Measurements from ENCODE around the gene AZIN2.

DNA sequence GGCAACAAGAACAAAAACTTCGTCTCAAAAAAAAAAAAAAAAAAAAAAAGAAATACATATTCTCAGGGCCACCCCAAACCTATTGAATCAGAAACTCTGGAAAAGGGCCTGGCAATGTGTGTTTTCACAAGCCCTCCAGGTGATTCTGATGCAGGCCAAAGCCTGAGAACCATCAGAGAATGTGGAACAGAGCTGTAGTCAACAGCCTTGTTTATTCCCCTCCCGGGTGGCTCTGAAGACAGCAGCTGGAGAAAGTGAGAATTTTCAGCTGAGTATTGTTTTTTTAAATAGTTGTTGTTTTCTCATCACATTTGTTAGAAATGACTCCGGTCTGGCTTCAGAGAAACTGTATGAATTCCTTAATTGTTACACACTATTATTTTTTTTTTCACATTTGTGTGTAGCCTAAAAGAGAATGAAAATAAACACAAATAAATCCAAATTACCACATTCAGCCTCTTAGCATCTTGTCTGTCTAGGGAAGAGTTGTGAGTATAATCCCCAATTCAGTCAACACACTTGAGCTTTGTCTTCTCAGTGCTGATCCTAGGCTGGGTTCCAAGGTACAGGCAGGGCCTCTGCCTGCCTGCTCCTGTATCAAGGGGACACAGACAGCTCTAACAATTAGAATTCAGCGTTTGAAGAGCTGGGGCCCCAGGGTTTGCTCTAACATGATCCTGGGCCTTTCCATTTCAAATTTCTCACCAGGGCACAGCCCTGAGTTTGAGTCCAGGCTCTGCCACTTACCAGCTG is 6.6 kb upstream of the AZIN2 start:
- no peak for TF ChIP-seq NFRKB (IDR thresholded peaks at IDR 0.05)
- no peak for TF ChIP-seq SP1 (IDR thresholded peaks at IDR 0.05)
- TF ChIP-seq FOXA1 (IDR thresholded peaks at IDR 0.05): no peak
- TF ChIP-seq L3MBTL2 (conservative IDR thresholded peaks at IDR 0.05): no peak
- no peak for TF ChIP-seq HDGF (IDR thresholded peaks at IDR 0.05; ENCODE audit: borderline replicate concordance)
- TF ChIP-seq ARNT (IDR thresholded peaks at IDR 0.05): no peak
- TF ChIP-seq FOXM1 (IDR thresholded peaks at IDR 0.05; ENCODE audit: borderline replicate concordance): no peak
- no peak for TF ChIP-seq ZNF384 (IDR thresholded peaks at IDR 0.05)
- TF ChIP-seq SUZ12 (IDR thresholded peaks at IDR 0.05): no peak
- TF ChIP-seq ELF4 (IDR thresholded peaks at IDR 0.05): no peak
- no peak for TF ChIP-seq TARDBP (IDR thresholded peaks at IDR 0.05)
- TF ChIP-seq FOXK2 (IDR thresholded peaks at IDR 0.05): no peak
